D341Med (cell line): Measurements from ENCODE around the gene MTRFR.
"Not testable (repeated sequence)": the region's sequence is repeated elsewhere in the genome, so short reads cannot be mapped to it uniquely, and the experiment has no call there.

Experiments
- DNase-seq: peaks from one replicate; pipeline ENCODE4 v3.0.0; 2012; ENCODE audit warnings: low spot score

The MTRFR gene

DNA sequence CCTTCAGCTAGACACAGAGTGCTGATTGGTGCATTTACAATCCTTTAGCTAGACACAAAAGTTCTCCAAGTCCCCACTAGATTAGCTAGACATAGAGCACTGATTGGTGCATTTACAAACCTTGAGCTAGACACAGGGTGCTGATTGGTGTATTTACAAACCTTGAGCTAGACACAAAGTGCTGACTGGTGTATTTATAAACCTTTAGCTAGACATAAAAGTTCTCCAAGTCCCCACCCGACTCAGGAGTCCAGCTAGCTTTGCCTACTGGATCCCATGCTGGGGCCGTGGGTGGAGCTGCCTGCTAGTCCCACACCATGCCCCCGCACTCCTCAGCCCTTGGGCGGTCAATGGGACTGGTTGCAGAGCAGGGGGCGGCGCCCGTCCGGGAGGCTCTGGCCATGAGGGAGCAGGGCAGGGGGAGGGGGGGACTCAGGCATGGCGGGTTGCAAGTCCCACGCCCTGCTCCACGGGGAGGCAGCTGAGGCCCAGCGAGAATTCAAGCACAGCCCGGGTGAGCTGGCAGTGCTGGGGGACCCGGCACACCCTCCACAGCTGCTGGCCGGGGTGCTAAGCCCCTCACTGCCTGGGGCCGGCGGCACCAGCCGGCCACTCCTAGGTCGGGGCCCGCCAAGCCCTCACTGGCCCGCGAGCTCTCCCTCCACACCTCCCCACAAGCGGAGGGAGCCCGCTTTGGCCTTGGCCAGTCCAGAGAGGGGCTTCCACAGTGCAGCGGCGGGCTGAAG is 15.9 kb downstream of the MTRFR start:
- DNase-seq: not testable (repeated sequence)

DNA sequence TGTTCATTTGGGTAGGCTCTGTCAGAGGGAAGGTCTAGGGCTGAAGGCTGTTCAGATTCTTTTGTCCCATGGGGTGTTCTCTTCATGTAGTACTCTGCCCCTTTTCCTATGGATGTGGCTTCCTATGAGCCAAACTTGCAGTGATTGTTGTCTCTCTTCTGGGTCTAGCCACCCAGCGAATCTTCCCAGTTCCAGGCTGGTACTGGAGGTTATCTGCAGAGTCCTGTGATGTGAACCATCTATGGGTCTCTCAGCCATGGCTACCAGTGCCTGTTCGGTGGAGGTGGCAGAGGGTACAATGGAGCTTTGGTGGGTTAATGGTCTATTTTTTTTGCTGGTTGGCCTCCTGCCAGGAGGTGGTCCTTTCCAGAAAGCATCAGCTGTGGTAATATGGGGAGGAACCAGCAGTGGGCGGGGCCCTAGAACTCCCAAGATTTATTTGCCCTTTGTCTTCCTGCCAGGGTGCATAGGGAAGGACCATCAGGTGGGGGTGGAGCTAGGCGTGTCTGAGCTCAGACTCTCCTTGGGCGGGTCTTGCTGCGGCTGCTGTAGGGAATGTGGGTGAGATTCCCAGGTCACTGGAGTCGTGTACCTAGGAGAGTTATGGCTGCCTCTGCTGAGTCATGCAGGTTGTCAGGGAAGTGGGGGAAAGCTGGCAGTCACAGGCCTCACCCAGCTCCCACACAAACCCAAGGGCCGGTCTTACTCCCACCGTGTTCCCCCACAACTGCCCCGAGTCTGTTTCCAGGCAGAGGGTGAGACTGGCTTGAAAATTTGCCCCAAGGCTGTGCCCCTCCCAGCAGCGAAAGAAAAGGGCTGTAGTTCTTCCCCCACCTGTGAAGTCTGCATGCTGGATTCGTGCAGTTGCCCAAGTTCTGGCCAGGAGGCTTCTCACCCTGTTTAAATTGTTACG is 17.5 kb downstream of the MTRFR start:
- DNase-seq: no peak

DNA sequence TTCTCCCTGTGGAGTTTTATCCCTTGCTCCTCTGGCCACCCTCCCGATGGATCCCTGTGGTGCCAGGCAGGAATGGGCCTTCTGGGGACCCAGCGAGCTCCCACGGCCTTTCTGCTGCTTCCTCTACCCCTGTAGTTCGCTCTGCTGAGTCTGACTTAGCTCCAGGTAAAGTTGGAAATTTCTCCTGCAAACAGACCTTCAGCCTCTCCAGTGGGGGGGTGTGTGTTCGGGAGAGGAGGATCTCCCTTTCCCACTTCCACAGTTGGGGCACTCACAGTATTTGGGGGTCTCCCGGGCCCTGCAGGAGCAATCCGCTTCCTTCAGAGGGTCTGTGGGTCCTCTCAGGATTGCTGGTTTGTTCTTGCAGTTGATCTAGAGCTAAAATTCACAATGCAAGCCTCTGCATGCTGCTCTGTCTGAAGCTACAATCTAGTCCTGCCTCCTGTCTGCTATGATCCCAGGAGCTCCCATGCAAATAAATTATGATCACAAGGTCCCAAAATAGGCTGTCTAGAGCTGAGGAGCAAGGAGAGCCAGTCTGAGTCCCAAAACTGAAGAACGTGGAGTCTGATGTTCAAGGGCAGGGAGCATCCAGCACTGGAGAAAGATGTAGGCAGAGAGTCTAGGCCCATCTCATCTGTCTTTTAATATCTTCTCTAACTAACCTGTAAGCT is 18.3 kb downstream of the MTRFR start:
- DNase-seq: no peak

DNA sequence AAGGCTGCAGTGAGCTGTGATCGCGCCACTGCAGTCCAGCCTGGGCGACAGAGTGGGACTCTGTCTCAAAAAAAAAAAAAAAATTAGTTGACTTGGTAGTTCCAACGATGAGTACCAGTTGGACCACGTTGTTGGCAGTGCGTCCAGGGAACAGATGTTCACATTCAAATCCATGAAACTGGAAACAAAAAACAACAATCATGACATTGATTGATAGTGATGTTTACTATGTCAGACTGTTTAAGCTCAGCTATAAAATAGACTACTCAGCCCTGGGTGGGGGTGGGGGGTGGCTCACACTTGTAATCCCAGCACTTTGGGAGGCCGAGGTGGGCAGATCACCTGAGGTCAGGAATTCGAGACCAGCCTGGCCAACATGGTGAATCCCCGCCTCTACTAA is 19.1 kb downstream of the MTRFR start:
- DNase-seq: not testable (repeated sequence)

DNA sequence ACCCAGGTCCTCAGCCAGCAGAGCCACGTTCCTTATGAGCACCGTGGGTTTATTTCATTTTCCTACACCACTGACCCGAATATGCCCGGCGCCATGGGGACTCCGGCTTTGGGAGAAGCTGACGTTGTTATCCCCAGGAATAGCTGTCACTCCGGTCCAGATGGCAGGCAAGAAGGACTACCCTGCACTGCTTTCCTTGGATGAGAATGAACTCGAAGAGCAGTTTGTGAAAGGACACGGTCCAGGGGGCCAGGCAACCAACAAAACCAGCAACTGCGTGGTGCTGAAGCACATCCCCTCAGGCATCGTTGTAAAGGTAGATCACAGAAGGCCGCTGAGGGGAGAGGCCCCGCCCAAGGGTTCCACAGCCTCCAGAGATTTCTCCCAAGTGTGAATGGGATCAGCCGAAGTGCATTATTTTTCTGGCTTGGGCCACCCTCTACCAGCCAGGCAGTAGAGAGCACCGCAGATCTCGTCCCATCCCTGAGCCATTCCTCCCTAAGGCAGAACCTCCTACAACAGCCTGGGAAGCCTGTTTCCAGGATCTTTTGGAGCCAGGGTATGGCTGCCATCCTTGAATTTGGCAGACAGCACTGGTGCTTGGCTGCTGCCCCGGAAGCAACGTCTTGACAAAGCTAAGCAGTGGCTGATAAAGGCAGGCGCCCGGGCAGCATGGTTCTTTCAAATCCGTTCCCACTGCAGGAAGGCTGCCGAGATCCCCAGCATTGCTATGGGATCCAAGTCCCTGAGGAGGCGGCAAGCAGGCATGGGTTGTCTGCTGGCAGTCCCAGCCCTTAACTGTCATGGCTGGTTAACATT is 20.6 kb downstream of the MTRFR start:
- DNase-seq: peak; percentile 80

DNA sequence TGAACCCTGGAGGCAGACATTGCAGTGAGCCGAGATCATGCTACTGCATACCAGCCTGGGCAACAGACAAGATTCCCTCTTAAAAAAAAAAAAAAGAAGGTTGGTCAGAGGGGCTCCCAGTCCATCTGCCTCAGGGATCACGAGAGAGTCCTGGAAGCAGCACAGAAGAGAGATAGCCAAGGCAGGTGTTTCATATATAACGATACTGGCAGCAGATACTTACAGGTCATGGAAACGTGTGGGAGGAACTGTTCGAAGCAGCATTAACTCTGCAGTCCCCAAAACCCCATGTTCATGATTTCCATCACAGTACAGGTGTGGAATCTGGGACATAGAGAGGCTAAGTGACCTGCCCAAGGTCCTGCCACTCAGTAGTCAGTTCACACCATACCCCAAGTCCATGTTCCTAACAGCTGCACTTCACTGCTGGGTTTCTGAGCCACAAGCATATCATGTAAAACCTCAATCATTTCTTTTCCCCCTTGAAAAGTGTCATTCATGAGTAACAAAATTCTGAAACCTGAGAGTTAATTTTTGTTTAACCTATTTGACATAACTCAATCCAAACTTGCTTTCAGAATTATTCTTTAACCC is 21.7 kb downstream of the MTRFR start:
- no peak for DNase-seq

DNA sequence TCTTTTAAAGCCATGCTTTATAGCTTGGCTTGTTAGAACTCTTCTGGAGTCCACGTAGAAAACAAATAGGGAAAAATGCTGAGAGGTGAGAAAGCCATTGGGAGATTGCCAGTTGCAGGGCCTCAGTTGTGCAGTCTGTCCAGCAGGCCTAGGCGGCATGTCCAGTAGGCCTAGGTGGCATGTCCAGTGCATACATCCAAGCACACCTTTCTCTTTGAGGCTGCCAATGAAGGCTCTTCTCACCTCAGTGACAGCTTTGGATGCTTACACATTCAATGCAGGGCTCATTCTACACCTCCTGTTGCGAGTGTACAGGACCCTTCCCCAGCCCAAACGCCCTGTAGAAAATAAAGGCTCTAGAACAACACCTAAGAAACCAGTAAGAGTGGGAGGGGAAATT is 25.4 kb downstream of the MTRFR start:
- DNase-seq: no peak

DNA sequence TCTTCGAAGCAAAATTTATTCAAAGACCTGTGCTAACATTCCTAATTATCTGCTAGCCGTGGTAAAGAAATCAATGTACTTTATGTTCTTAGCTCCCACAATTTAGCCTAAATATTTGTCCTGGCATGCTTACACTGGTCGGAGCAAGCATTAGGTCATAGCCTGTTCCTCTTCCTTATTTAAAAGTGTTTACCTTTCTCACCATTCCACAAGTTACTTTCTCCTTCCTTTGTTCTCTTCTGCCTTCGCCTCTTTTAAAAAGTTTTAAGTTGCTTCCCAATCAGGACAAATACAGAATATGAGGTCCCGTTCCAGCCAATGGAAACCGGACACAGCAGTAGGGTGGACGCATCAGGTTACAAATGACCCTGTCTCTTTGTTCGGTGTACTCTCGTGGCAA is 26.8 kb downstream of the MTRFR start:
- no peak for DNase-seq

DNA sequence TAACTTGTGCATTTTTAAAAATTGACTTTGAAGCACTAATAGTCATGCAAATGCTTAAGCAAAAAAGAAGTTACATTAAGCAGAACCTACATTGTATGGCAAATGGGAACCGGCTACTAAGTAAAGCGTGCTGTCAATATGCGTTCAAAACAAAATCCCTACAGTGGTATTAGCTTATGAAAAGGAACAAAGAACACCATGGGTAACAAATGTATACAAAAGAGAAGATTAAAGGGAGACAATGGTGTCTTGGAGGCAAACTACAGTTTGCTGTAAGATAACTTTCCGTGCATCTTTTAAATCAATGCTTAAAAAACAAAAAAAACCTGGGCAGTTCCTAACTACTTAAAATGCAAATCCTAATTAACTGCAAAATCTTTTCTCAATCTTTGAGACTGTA is 28.0 kb downstream of the MTRFR start:
- DNase-seq: no peak

DNA sequence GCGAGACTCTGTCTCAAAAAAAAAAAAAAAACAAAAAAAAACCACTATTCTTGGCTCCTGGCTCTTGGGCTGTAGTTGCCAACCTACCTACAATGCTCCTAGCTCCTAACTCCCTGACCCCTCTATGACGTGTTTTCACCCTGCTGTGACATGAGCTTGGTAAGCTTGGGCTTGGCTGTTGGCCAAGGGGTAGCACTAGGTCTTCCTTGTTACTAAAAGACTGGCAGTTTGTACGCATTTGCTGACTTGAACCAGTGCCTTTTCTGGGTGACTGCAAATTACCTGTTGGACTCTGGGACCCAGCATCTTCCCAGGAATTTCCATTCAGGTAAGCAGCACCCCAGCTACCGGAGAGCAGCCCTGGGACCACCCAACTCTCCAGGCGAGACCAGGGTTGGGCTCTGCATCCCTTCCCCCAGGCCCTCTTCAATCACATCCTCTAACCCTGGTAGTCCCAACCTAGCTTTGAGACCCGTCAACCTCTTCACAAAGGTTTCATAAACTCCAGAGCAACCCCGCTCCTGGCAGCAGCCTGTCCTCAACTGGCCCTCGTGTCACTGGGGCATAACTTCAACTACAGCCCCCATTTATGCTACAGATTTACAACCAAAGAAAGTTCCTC is 30.1 kb downstream of the MTRFR start:
- DNase-seq: no peak

DNA sequence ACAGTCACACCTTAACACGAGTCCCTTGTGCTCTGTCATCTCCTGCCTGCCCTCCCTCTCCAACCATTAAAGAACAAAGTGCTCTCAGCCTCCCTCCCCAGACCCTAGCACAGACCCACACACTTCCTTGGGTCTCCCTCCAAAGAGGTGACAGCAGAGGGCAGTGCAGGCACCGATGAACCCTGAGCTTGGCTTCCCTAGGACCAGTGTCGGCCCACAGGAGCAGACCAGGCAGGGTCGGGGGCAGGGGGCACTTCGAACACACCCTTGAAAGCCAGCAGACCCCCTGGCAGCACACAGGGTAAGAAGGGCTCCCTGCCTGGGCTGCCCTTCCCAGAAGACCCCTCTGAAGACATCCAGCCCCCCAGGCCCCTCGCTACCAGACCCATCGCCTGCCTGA is 31.4 kb downstream of the MTRFR start:
- DNase-seq: peak; percentile 56

DNA sequence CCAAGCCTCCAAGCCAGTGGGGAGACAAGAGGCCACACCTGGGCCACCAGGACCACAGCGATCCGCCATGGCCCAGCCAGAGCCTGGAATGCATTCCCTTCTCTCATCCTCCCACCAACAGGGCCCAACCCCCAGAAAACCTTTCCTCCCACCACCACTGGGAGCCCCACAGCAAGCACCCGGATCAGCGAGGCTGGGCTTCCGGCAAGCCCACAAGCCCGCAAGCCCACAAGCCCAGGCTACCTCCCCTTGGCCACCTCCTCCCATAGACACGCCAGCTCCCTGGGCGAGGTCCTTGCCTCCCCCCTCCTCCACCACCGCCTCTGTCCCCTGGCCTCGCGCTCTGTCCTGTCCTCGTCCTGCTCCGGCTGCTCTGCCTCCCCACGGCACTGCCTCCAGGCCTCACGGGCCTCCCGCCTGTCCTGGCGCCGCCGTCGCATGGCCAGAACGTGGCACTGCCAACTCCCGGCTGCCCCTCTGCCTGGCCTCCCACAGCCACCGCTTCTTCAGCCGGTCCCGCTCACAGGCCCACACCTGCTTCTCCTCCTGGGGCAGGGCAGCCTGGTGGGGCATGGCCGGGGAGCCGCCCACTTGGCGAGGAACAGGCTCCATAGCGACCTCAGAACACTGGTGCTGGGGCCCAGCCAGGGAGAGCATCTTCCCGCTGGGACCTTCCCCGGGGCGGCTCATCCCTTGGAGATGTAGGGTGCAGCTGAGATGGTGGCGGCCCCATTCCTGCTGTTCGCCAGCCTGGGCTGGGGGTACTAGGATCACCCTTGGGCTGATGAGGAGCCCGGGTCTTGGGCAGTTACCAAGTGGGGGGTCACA is 32.8 kb downstream of the MTRFR start:
- DNase-seq: no peak

DNA sequence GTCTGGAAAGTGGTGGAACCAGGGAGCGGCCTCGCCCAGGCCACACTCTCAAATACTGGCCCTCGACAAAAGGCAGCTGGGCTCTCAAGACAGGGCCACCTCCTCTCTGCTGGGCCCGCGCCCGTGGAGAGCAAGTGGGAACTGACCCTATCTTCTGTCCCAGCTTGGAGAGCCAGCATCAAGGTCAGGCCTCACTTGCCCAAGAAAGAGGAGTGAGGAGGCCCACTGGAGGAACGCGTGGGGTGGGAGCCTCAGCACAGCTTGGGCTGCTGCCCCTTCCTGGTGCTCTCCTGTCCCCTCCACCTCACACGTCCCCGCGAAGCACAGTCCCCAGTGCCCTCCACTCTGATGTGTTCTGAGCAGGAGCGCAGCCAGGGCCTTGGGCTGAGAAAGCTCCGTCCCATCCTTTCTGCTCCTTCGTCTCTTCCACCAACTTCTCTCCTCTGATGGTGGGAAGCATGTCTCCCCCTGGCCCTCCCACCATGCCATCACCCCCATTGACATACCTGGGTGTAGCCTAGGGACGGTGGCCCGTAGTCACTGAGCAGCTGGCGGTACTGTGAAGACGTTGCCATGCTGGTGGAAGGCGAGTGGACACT is 33.5 kb downstream of the MTRFR start:
- no peak for DNase-seq

DNA sequence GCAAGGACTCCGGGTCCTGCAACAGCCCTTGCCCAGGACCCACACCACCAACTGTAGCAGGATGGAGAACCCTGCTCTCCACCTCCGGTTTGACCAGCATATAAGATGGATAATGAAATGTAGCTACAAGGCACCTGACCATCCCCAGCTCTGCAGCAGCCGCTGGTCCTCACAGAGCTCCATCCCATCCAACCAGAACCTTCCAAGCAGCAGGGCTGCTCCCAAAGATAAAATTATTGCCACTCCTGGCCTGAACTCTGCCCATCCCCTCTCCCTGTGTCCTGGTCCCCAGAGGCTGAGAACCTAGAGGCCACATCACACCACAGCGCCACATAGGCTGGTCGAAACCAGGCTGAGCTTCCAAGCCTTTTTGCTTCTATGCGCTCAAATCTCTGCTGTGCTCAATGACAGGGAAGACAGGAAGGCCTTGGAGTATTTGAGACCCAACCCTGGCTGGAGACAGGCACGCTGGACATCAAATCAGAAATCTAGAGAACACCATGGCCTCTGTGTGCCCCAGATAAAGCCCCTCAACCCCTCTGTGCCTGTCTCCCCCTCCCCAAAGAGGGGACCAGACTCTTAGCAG is 34.2 kb downstream of the MTRFR start:
- DNase-seq: no peak

DNA sequence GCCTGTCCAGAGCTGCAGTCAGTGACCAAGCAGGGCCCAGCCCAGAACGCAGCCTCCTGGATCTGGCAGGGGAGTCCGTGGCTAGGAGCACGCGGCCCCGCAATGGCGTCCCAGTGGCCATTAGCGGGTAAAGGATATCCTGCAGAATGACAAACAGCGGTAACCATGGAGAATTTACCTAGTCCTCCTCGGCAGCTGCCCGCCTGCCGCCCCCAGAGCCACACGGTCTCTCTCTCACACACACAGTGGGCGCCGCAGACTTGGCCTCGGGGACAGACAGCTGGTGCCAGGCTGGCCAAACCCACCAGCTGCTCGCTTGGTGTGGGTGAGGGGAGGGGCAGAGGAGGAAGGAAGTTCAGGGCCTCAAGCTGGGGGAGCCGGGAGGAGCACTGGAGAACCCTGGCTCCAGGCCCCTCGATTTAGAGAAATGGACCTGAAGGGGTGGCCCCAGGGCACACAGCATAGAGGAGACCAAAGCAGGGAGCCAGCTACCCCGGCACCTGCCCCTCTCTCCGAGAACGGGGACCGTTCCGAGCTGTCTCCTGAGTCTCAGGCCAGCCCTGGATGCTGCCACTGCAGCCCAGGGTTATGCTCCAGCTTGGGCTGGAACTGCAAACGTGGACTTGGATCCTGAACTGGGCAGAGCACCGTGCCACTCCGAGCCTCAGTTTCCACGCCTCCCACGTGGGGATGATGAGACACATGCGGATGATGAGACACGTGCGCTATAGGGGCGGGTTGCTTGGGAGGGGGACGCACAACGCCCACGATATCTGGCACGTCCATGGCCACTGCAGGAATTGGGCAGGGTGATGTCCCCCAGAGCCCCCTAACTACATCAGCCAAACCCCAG is 35.0 kb downstream of the MTRFR start:
- DNase-seq: peak; percentile 54

DNA sequence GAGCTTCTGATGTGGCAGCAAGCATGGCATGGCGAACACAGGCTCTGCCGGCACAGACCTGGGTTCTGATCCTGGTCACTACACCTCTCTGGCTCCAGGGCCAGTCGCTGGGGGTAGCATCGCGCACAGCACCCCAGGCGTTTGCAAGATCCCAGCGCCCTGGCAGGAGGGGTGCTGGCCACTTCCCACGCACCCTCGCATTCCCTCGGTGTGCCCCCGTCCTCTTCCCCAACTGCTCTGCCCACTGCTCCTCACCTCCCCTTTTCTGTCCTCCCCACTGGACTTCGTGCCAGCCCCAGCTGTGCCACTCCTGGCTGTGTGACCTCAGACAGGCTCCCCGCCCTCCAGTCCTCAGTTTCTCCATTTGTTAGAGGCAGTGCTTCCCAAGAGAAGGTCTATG is 35.6 kb downstream of the MTRFR start:
- no peak for DNase-seq

DNA sequence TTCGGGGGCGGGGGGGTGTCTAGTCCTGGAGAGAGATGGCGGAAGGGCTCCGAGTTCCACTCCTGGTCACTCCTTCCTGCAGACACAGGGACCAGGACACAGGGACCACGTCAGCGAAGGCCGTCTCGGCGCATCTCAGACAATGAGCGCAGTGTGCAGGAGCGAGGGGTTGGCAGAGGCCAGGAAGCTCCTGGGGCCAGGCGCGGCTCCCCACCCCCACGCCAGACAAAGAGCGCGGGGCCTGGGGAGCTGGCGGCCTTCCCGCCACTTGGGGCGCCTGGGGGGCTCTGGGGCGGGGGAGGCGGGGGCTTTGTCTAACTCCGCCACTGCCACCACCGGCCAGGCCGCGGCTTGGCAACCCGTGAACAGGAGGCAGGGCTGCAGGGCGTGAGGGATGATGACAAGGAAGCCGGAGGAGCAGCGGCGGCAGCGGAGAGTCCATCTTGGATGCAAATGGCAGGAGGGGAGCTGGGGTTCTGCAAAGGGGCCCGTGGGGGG is 36.2 kb downstream of the MTRFR start:
- DNase-seq: peak; percentile 72

DNA sequence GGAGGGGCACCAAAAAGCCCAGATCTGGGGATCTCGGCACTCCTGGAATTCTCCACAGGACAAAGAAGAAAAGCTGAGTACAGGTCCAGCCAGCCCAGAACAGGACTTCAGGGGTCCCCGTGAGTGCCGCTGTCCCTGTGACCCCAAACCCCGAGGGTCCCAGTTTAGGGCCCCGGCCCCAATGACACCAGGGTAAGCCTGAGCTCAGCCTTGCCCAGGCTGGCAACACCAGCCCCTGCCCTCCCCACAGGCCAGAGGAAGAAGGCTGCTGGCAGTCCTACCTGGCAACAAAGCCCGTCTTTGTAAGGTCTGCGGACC is 36.6 kb downstream of the MTRFR start:
- no peak for DNase-seq
